ENCODE data around the gene PVALB.

GRCh38 chr22:36863979-36864378, 47.1 kb upstream of the PVALB start:
- TF ChIP-seq, protein P1, sequence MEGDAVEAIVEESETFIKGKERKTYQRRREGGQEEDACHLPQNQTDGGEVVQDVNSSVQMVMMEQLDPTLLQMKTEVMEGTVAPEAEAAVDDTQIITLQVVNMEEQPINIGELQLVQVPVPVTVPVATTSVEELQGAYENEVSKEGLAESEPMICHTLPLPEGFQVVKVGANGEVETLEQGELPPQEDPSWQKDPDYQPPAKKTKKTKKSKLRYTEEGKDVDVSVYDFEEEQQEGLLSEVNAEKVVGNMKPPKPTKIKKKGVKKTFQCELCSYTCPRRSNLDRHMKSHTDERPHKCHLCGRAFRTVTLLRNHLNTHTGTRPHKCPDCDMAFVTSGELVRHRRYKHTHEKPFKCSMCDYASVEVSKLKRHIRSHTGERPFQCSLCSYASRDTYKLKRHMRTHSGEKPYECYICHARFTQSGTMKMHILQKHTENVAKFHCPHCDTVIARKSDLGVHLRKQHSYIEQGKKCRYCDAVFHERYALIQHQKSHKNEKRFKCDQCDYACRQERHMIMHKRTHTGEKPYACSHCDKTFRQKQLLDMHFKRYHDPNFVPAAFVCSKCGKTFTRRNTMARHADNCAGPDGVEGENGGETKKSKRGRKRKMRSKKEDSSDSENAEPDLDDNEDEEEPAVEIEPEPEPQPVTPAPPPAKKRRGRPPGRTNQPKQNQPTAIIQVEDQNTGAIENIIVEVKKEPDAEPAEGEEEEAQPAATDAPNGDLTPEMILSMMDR (IDR thresholded peaks at IDR 0.05), result no peak
- TF ChIP-seq POLR2A (IDR thresholded peaks at IDR 0.05), result no peak
